HUES64 (cell line): Measurements from ENCODE around the gene FGF21.
"Not testable (repeated sequence)": the region's sequence is repeated elsewhere in the genome, so short reads cannot be mapped to it uniquely, and the experiment has no call there.

Source experiments
- H3K27ac ChIP-seq: 2 replicates; pipeline ENCODE4 v1.7.0; 2013; ENCODE audit warnings: low read depth, low read length, inconsistent platforms
- H3K27me3 ChIP-seq: 2 replicates; pipeline ENCODE4 v1.6.1; 2013; ENCODE audit warnings: mild to moderate bottlenecking, low read length; ENCODE audit not compliant: insufficient read depth
- H3K36me3 ChIP-seq: 2 replicates; pipeline ENCODE4 v1.6.1; 2013; ENCODE audit warnings: mild to moderate bottlenecking, low read length; ENCODE audit not compliant: insufficient read depth
- H3K4me1 ChIP-seq: 2 replicates; pipeline ENCODE4 v1.6.1; 2013; ENCODE audit warnings: mild to moderate bottlenecking, low read length, moderate library complexity; ENCODE audit not compliant: insufficient read depth
- H3K4me3 ChIP-seq: 2 replicates; pipeline ENCODE4 v1.5.1; 2013; ENCODE audit warnings: mild to moderate bottlenecking, low read length, moderate library complexity
- H3K9ac ChIP-seq: 2 replicates; pipeline ENCODE4 v1.6.1; 2013; ENCODE audit warnings: mild to moderate bottlenecking, low read depth, low read length
- H3K9me3 ChIP-seq: 2 replicates; pipeline ENCODE4 v1.6.1; 2013; ENCODE audit warnings: low read depth, low read length; ENCODE audit not compliant: insufficient read depth
- WGBS: fragments of 150-250, 120-280 bp; methylation state at CpG from one replicate; pipeline ENCODE4 v1.1.7; 2013; ENCODE audit warnings: missing lambda C conversion rate; 5-methylcytosine and 5-hydroxymethylcytosine counted together

The FGF21 gene

GRCh38 chr19:48757089-48757675 lies 1.9 kb downstream of the FGF21 start:
- H3K9me3 ChIP-seq: no peaks in the 10 kb centered on the region
- no peak overlapping the region for H3K9ac ChIP-seq
- H3K36me3 ChIP-seq: no peaks in the 10 kb centered on the region
- 90% methylated on average over 12 of the region's 12 CpGs for WGBS
- peaks cover 6% of the 10 kb centered on the region; the same call in 1 of the 2 replicates for H3K27me3 ChIP-seq
- no peak overlapping the region for H3K4me3 ChIP-seq
- H3K4me1 ChIP-seq: peaks cover 7% of the 10 kb centered on the region; the same call in 1 of the 2 replicates
- H3K27ac ChIP-seq: no peak overlapping the region

- H3K9ac ChIP-seq: no peak overlapping the region
- WGBS: 94% methylated on average over 14 of the region's 14 CpGs
- no peak overlapping the region for H3K4me3 ChIP-seq
These were observed 2.4 kb downstream of the FGF21 start for GRCh38 chr19:48757741-48758144.

GRCh38 chr19:48760504-48761205 lies 5.3 kb downstream of the FGF21 start:
- Histone ChIP-seq H3K27me3 (no peaks in the 10 kb centered on the region), H3K9ac (no peak overlapping the region), H3K9me3 (no peaks in the 10 kb centered on the region), H3K27ac (no peak overlapping the region), H3K36me3 (no peaks in the 10 kb centered on the region), H3K4me3 (no peak overlapping the region), H3K4me1 (0 out of 2 replicates have a peak, but pooled peaks cover 4% of the 10 kb centered on the region)
- WGBS: 88% methylated on average over 16 of the region's 16 CpGs

More at GRCh38 chr19:48757741-48758144, 2.4 kb downstream of the FGF21 start:
- peaks cover 7% of the 10 kb centered on the region; the same call in 1 of the 2 replicates for H3K4me1 ChIP-seq
- peaks cover 6% of the 10 kb centered on the region; the same call in 1 of the 2 replicates for H3K27me3 ChIP-seq
- no peaks in the 10 kb centered on the region for H3K36me3 ChIP-seq
- H3K27ac ChIP-seq: no peak overlapping the region
- H3K9me3 ChIP-seq: no peaks in the 10 kb centered on the region

GRCh38 chr19:48765816-48766215 lies 10.5 kb downstream of the FGF21 start:
- not testable (repeated sequence) for H3K4me3 ChIP-seq, H3K27me3 ChIP-seq, H3K4me1 ChIP-seq, H3K27ac ChIP-seq, H3K9ac ChIP-seq, H3K36me3 ChIP-seq, H3K9me3 ChIP-seq
- 60% methylated on average over 3 of the region's 5 CpGs for WGBS

- not testable (repeated sequence) for H3K4me1 ChIP-seq, H3K9ac ChIP-seq, H3K4me3 ChIP-seq, H3K27me3 ChIP-seq, H3K27ac ChIP-seq, H3K36me3 ChIP-seq, H3K9me3 ChIP-seq
- 47% methylated on average over 4 of the region's 6 CpGs for WGBS
These were observed 12.9 kb downstream of the FGF21 start for GRCh38 chr19:48768171-48768753.

GRCh38 chr19:48768994-48769713 lies 13.8 kb downstream of the FGF21 start:
- H3K9me3 ChIP-seq: no peaks in the 10 kb centered on the region
- 95% methylated on average over 11 of the region's 11 CpGs for WGBS
- H3K27me3 ChIP-seq: no peaks in the 10 kb centered on the region
- H3K9ac ChIP-seq: no peak overlapping the region
- no peak overlapping the region for H3K4me3 ChIP-seq
- H3K27ac ChIP-seq: no peak overlapping the region
- H3K4me1 ChIP-seq: no peaks in the 10 kb centered on the region
- H3K36me3 ChIP-seq: no peaks in the 10 kb centered on the region

- Histone ChIP-seq H3K9ac (no peak overlapping the region), H3K27ac (no peak overlapping the region), H3K4me3 (no peak overlapping the region), H3K36me3 (no peaks in the 10 kb centered on the region), H3K27me3 (no peaks in the 10 kb centered on the region), H3K4me1 (no peaks in the 10 kb centered on the region), H3K9me3 (no peaks in the 10 kb centered on the region)
- 81% methylated on average over 7 of the region's 7 CpGs for WGBS
These were observed 14.9 kb downstream of the FGF21 start for GRCh38 chr19:48770266-48770665.

GRCh38 chr19:48770734-48771472 lies 15.6 kb downstream of the FGF21 start:
- H3K36me3 ChIP-seq: no peaks in the 10 kb centered on the region
- no peaks in the 10 kb centered on the region for H3K27me3 ChIP-seq
- no peak overlapping the region for H3K4me3 ChIP-seq
- no peaks in the 10 kb centered on the region for H3K4me1 ChIP-seq
- 94% methylated on average over 18 of the region's 20 CpGs for WGBS
- H3K9me3 ChIP-seq: no peaks in the 10 kb centered on the region
- no peak overlapping the region for H3K27ac ChIP-seq
- H3K9ac ChIP-seq: no peak overlapping the region

- no peak overlapping the region for H3K4me3 ChIP-seq
- WGBS: 93% methylated on average over 13 of the region's 13 CpGs
- H3K4me1 ChIP-seq: no peaks in the 10 kb centered on the region
- no peaks in the 10 kb centered on the region for H3K27me3 ChIP-seq
- no peaks in the 10 kb centered on the region for H3K36me3 ChIP-seq
- no peak overlapping the region for H3K9ac ChIP-seq
- no peaks in the 10 kb centered on the region for H3K9me3 ChIP-seq
- H3K27ac ChIP-seq: no peak overlapping the region
These were observed 17.2 kb downstream of the FGF21 start for GRCh38 chr19:48772503-48772953.

GRCh38 chr19:48777139-48777538 lies 21.8 kb downstream of the FGF21 start:
- WGBS: 93% methylated on average over 5 of the region's 5 CpGs
- Histone ChIP-seq H3K4me1 (no peaks in the 10 kb centered on the region), H3K36me3 (no peaks in the 10 kb centered on the region), H3K27me3 (no peaks in the 10 kb centered on the region), H3K9ac (no peak overlapping the region), H3K4me3 (no peak overlapping the region), H3K27ac (no peak overlapping the region), H3K9me3 (no peaks in the 10 kb centered on the region)
